GM12801 (cell line): Measurements from ENCODE around the gene CACNA1E.

ENCODE experiments used
- CTCF ChIP-seq: IDR thresholded peaks from one replicate; pipeline ENCODE4 v1.5.1; 2011; ENCODE audit warnings: control low read depth; ENCODE audit not compliant: insufficient read length; ENCODE audit errors: extremely low read depth

Gene CACNA1E

GRCh38 chr1:181518152-181518551 lies 34.8 kb downstream of the CACNA1E start:
- no peak for TF ChIP-seq CTCF

- no peak for TF ChIP-seq CTCF
These were observed 39.5 kb downstream of the CACNA1E start for GRCh38 chr1:181522864-181523263.

GRCh38 chr1:181525104-181525721 lies 41.9 kb downstream of the CACNA1E start:
- no peak for TF ChIP-seq CTCF

- no peak for TF ChIP-seq CTCF
These were observed 48.1 kb downstream of the CACNA1E start for GRCh38 chr1:181531441-181531840.

- TF ChIP-seq CTCF = no peak
These were observed 48.8 kb downstream of the CACNA1E start for GRCh38 chr1:181531951-181532600.

GRCh38 chr1:181538836-181539235 lies 55.5 kb downstream of the CACNA1E start:
- no peak for TF ChIP-seq CTCF

GRCh38 chr1:181541458-181541857 lies 58.1 kb downstream of the CACNA1E start:
- no peak for TF ChIP-seq CTCF
